ENCODE data around the gene CLBA1.

DNA sequence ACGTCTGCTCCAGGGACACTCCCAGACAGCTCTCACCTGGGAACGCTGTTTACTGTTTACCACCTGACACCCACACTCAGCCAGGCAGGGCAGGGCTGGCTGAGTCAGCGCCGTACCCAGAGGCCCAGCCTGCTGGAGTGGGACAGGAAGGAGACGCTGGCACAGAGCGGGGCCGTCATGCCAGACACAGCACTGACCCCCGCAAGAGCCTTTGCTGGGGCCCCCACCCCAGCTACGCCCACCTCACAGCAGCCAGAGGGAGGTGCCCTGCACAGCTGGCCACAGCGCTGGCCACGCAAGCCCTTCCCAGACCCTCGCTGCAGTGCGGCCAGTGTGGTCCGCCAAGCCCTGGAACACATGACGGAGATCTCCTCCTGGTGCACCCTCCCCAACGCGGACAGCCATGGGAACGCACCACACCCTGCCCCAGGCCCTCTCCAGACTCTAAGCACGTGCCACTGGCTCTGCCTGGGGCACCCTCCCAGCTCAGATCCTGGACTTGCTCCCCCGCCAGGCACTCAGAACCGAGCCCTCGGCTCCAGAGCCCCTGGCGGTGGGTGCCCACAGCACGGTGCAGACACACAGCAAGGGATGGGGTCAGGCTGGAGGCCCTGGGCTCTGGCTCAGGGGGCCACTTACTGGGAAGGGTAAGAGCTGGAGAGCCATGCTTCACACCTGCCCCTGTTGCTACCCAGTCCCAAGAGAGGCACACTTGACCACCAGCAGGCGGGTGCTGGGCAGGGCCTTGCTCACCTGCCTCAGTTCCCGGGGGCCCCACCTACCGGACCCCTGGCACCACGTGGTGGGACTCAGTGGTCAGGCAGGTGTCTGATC is 13.1 kb upstream of the CLBA1 start:
- TF ChIP-seq EZH2phosphoT487 (IDR thresholded peaks at IDR 0.05; ENCODE audit: insufficient read depth, low read depth), result no peak
- no peak for TF ChIP-seq EZH2 (IDR thresholded peaks at IDR 0.05; ENCODE audit: insufficient read depth, poor library complexity, severe bottlenecking)

All from GM23248 (cell line).